Endothelial cell of hepatic sinusoid (primary cell): ENCODE data around the gene KATNAL2.
"Not testable (repeated sequence)": the region's sequence is repeated elsewhere in the genome, so short reads cannot be mapped to it uniquely, and the experiment has no call there.

Experiments used
- in situ Hi-C: cut with HindIII; loops from 2 replicates; pipeline ENCODE4 v1.10.0; 2017; ENCODE audit warnings: low sequenced_read_pairs

The KATNAL2 gene

GRCh38 chr18:47030887-47031286, 113.5 kb downstream of the KATNAL2 start:
- in situ Hi-C loops: not testable (repeated sequence)

GRCh38 chr18:47032945-47033344, 115.5 kb downstream of the KATNAL2 start:
- in situ Hi-C loops: no loop called here

- in situ Hi-C loops: not testable (repeated sequence)
These were observed 117.2 kb downstream of the KATNAL2 start for GRCh38 chr18:47034591-47034990.

- in situ Hi-C loops: no loop called here
These were observed 117.8 kb downstream of the KATNAL2 start, which contains the start of gene ELOA2 for GRCh38 chr18:47035156-47035671. TSS of gene ELOA2 (minus strand) at chr18:47035621. CDS start at chr18:47035264, 357 bp downstream.

GRCh38 chr18:47036298-47036874, 119.0 kb downstream of the KATNAL2 start:
- in situ Hi-C loops: no loop called here

- in situ Hi-C loops: no loop called here
These were observed 119.7 kb downstream of the KATNAL2 start for GRCh38 chr18:47036927-47037578.

- in situ Hi-C loops: no loop called here
These were observed 123.6 kb downstream of the KATNAL2 start for GRCh38 chr18:47040982-47041381.

GRCh38 chr18:47050468-47050867, 133.1 kb downstream of the KATNAL2 start:
- in situ Hi-C loops: no loop called here

- in situ Hi-C loops: no loop called here
These were observed 137.0 kb downstream of the KATNAL2 start for GRCh38 chr18:47054369-47054768.

- in situ Hi-C loops: no loop called here
These were observed 145.1 kb downstream of the KATNAL2 start for GRCh38 chr18:47062471-47062870.

- in situ Hi-C loops: no loop called here
These were observed 145.7 kb downstream of the KATNAL2 start for GRCh38 chr18:47063096-47063495.

- in situ Hi-C loops: no loop called here
These were observed 150.2 kb downstream of the KATNAL2 start for GRCh38 chr18:47067648-47068047.

- in situ Hi-C loops: no loop called here
These were observed 157.9 kb downstream of the KATNAL2 start for GRCh38 chr18:47075098-47075883.

- in situ Hi-C loops: no loop called here
These were observed 159.7 kb downstream of the KATNAL2 start for GRCh38 chr18:47077111-47077510.

- in situ Hi-C loops: no loop called here
These were observed 163.5 kb downstream of the KATNAL2 start for GRCh38 chr18:47080872-47081271.

- in situ Hi-C loops: no loop called here
These were observed 164.2 kb downstream of the KATNAL2 start for GRCh38 chr18:47081578-47081977.

GRCh38 chr18:47087676-47088075, 170.3 kb downstream of the KATNAL2 start:
- in situ Hi-C loops: no loop called here

GRCh38 chr18:47095810-47096209, 178.4 kb downstream of the KATNAL2 start:
- in situ Hi-C loops: no loop called here

GRCh38 chr18:47100212-47100831, 182.9 kb downstream of the KATNAL2 start:
- in situ Hi-C loops: no loop called here

GRCh38 chr18:47108373-47108772, 191.0 kb downstream of the KATNAL2 start:
- in situ Hi-C loops: no loop called here

GRCh38 chr18:47108998-47109405, 191.6 kb downstream of the KATNAL2 start:
- in situ Hi-C loops: no loop called here
